ENCODE results near the gene TMEM242. TPM values are rescaled to one million over a fixed set of nuclear protein-coding genes. Genes with fewer than 3 reads are reported as not detected.

The TMEM242 gene
- polyA plus RNA-seq, 1 experiment, result 4.4 TPM

GRCh38 chr6:157253017-157253416 lies 70.3 kb downstream of the TMEM242 start:
- Histone ChIP-seq H3K27me3 (ENCODE audit: control insufficient read depth, insufficient read depth, low read length) (peaks cover 19% of the 10 kb centered on the region), H3K4me3 (ENCODE audit: low read depth, low read length) (no peak overlapping the region), H3K36me3 (ENCODE audit: control insufficient read depth, insufficient read depth, low read length) (no peaks in the 10 kb centered on the region)
- ChIA-PET POLR2A (no interaction called here), CTCF (interaction anchor here (0.5 to 3.7 kb wide), 2 partner anchors 22 to 105 kb away, joined by 3 to 15 read pairs; no protein-coding TSS in a partner anchor)
- no peak for DNase-seq (ENCODE audit: low read depth)
- TF ChIP-seq CTCF (IDR thresholded peaks at IDR 0.05; ENCODE audit: insufficient read depth, low read depth, low read length), result no peak

- no peaks in the 10 kb centered on the region for H3K36me3 ChIP-seq (ENCODE audit: control insufficient read depth, insufficient read depth, low read length)
- POLR2A ChIA-PET, result no interaction called here
- peaks cover 21% of the 10 kb centered on the region for H3K27me3 ChIP-seq (ENCODE audit: control insufficient read depth, insufficient read depth, low read length)
- no peak for TF ChIP-seq CTCF (IDR thresholded peaks at IDR 0.05; ENCODE audit: insufficient read depth, low read depth, low read length)
- CTCF ChIA-PET, result interaction anchor here (1.2 to 3.7 kb wide), 2 partner anchors 12 to 23 kb away, joined by 3 to 15 read pairs; no protein-coding TSS in a partner anchor
- no peak overlapping the region for H3K4me3 ChIP-seq (ENCODE audit: low read depth, low read length)
- no peak for DNase-seq (ENCODE audit: low read depth)
Observed at GRCh38 chr6:157251586-157252247, 71.6 kb downstream of the TMEM242 start.

DNA sequence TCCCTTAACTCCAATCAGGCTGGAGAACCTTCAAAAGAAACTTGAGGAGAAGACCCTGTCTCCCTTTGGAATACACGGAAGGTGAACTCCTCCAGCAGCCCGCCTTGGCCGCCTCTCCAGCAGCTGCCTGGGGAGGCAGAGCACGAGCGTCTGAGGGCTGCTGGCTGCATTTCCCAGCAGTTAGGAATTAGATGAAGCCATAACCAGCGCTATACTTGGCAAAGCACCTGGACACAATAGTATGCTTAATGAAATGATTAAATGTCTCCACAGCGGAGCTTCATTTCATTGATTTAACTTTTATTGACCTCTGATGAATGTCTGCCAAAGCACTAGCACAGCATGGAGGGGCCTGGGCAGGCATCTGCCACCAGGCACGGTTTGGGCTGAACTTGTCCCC lies 73.5 kb downstream of the TMEM242 start:
- POLR2A ChIA-PET, result no interaction called here
- no peak for TF ChIP-seq CTCF (IDR thresholded peaks at IDR 0.05; ENCODE audit: insufficient read depth, low read depth, low read length)
- CTCF ChIA-PET, result interaction anchor here (0.6 to 3.7 kb wide), 2 partner anchors 16 to 25 kb away, joined by 3 to 15 read pairs; no protein-coding TSS in a partner anchor

GRCh38 chr6:157248264-157248663 lies 75.1 kb downstream of the TMEM242 start:
- H3K4me3 ChIP-seq (ENCODE audit: low read depth, low read length), result no peak overlapping the region
- TF ChIP-seq CTCF (IDR thresholded peaks at IDR 0.05; ENCODE audit: insufficient read depth, low read depth, low read length), result no peak
- H3K27me3 ChIP-seq (ENCODE audit: control insufficient read depth, insufficient read depth, low read length), result peaks cover 16% of the 10 kb centered on the region
- ChIA-PET CTCF (no interaction called here), POLR2A (no interaction called here)
- H3K36me3 ChIP-seq (ENCODE audit: control insufficient read depth, insufficient read depth, low read length), result no peaks in the 10 kb centered on the region
- DNase-seq (ENCODE audit: low read depth), result no peak

More for the DNA sequence above, 73.5 kb downstream of the TMEM242 start:
- Histone ChIP-seq H3K4me3 (ENCODE audit: low read depth, low read length) (no peak overlapping the region), H3K27me3 (ENCODE audit: control insufficient read depth, insufficient read depth, low read length) (peaks cover 16% of the 10 kb centered on the region), H3K36me3 (ENCODE audit: control insufficient read depth, insufficient read depth, low read length) (no peaks in the 10 kb centered on the region)
- no peak for DNase-seq (ENCODE audit: low read depth)

GRCh38 chr6:157246771-157247484 lies 76.4 kb downstream of the TMEM242 start:
- ChIA-PET CTCF (no interaction called here), POLR2A (no interaction called here)
- TF ChIP-seq CTCF (IDR thresholded peaks at IDR 0.05; ENCODE audit: insufficient read depth, low read depth, low read length), result no peak
- Histone ChIP-seq H3K36me3 (ENCODE audit: control insufficient read depth, insufficient read depth, low read length) (no peaks in the 10 kb centered on the region), H3K27me3 (ENCODE audit: control insufficient read depth, insufficient read depth, low read length) (peaks cover 12% of the 10 kb centered on the region), H3K4me3 (ENCODE audit: low read depth, low read length) (no peak overlapping the region)
- DNase-seq (ENCODE audit: low read depth), result no peak
